GM19239 (cell line): ENCODE measurements around the gene RASL10B.
"Not testable (repeated sequence)": the region's sequence is repeated elsewhere in the genome, so short reads cannot be mapped to it uniquely, and the experiment has no call there.

Experiments
- DNase-seq: peaks from one replicate; pipeline ENCODE4 v3.0.0; 2011; ENCODE audit warnings: low spot score; ENCODE audit not compliant: insufficient read length
- FAIRE-seq: peaks from 2 replicates; lab custom pipeline; 2011; peaks lifted over from hg19 to GRCh38; lab: Jason Lieb, UNC

The RASL10B gene, protein sequence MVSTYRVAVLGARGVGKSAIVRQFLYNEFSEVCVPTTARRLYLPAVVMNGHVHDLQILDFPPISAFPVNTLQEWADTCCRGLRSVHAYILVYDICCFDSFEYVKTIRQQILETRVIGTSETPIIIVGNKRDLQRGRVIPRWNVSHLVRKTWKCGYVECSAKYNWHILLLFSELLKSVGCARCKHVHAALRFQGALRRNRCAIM

DNA sequence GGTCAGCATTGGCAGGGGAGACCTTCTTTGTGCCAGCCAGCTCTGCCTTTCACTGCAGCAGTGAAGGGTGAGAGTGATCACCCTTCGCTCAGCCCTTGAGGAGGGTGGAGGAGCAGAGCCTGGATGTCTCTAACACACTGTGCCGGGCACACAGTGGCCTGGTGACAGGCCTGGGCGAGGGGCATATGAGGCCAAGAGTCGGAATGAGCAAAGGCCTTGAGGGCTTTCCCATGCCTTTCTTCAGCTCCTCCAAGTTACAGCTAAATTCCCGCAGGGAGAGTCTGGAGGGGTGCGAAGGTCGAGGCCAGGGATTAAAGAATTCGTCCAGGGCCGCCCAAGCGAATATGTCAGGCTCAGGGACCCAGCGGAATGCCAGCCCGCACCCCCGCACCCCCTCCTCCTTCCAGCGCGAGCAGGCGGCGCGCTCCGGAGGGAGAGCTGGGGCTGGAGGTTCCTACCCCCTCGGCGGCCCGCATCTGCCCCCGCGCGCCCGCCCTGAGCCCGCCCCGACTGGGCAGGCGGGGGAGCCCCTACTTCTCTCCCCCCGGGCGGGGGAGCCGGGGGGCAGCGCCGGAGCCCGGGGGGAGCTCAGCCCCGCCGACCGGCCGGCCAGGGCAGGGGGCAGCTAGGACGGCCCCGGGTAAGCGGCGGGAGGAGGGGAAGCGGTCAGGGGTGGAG is at the start of gene RASL10B:
TSS of gene RASL10B (plus strand) at position 401 of the 678 bp plus-strand sequence. CDS start 3,546 bp downstream, outside the sequence.
- FAIRE-seq: no peak

GRCh38 chr17:35683591-35683990 is 47.8 kb upstream of the RASL10B start:
- DNase-seq (no peak), FAIRE-seq (no peak)

More for the DNA sequence above, at the start of gene RASL10B:
- DNase-seq: no peak

DNA sequence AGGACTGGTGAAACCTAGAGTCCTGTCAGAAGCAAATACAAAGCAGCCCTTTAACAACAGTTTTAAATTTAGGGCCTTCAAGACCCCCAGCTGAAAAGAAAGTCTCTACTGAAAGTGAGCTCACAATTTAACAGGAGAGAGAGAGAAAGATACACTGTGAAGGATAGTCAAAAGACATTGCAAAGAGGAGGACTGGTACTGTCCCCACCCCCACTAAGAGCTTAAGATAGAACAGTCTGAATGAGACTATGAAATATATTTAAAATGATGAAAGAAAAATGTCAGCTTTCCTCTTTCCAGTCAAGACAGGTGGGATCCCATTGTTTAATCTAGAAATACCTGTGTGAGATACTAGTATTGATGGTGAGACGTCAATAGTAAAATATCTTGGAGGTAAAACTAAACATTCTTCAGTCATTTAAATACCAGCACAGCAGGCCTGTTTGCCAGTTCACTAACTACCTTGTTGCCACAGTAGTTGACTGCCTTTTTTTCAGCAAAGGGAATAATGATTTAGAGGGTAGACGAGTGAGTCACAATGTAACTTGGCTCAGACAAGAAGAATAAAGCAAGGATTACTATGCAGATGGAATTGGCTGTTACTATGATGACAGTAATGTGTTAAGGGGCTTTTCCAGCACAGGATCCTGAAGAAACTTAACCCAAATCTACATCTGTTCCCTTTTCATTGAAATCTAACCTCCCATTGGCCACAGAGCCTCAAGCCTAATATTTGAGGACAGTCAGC is 47.2 kb upstream of the RASL10B start:
- DNase-seq (no peak), FAIRE-seq (no peak)

DNA sequence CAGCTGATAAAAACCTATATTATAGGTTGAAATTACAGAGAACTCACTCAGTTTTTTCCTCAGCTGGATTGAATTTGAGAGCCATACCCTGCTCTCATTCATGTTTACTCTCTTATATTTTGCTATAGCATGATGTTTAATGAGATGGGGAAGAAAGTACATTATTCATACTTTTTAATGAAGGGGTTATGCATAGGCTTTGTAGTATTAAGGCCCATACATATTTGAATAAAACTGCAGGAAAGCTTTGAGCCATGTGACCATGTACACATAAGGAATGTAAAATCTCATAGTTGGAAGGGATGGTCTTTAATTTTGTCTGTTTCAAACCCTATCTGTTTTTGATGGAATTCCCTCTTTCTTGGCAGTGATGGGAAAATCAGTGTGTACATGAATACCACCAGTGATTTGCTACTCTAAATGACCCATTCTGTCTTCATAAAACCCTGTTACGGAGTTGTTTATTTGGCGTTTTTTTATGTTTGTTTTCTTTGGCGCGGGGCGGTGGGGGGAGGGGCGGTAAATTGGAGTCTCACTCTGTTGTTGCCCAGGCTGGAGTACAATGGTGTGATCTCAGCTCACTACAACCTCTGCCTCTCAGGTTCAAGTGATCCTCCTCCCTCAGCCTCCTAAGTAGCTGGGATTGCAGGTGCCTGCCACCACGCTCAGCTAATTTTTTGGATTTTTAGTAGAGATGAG is 38.8 kb upstream of the RASL10B start:
- no peak for FAIRE-seq
- no peak for DNase-seq

- DNase-seq (no peak), FAIRE-seq (no peak)
Observed at GRCh38 chr17:35693662-35694061, 37.8 kb upstream of the RASL10B start.

GRCh38 chr17:35694906-35695305 is 36.5 kb upstream of the RASL10B start:
- DNase-seq: no peak
- FAIRE-seq: no peak

- FAIRE-seq (no peak), DNase-seq (no peak)
Observed at GRCh38 chr17:35695613-35696012, 35.8 kb upstream of the RASL10B start.

- no peak for DNase-seq
- FAIRE-seq: no peak
Observed at GRCh38 chr17:35698800-35699199, 32.6 kb upstream of the RASL10B start.

DNA sequence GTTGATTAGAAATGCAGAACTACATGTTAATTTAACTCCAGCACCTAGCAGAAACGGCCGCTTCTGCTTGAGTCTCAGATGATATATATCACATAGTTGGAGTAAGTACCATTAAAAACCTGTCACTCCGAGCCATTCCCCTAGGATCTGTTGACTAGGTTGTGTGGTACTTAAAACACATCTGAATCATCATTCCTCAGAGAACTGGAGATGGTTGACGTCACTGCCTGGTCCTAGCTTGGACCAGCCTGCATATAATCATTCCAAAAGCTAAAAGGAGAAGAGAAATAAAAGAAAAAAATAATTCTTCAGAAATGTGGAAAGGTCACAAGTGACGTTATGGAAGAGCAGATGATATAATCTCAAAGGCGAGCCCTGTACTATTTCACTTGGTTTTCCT is 31.3 kb upstream of the RASL10B start:
- DNase-seq (no peak), FAIRE-seq (no peak)

GRCh38 chr17:35701491-35701890 is 29.9 kb upstream of the RASL10B start:
- no peak for DNase-seq
- FAIRE-seq: no peak

- FAIRE-seq: not testable (repeated sequence)
Observed at GRCh38 chr17:35703308-35703707, 28.1 kb upstream of the RASL10B start.

GRCh38 chr17:35705230-35705629 is 26.2 kb upstream of the RASL10B start:
- FAIRE-seq (no peak), DNase-seq (no peak)

More at GRCh38 chr17:35703308-35703707, 28.1 kb upstream of the RASL10B start:
- not testable (repeated sequence) for DNase-seq

- DNase-seq (no peak), FAIRE-seq (no peak)
Observed at GRCh38 chr17:35705705-35706104, 25.7 kb upstream of the RASL10B start.

DNA sequence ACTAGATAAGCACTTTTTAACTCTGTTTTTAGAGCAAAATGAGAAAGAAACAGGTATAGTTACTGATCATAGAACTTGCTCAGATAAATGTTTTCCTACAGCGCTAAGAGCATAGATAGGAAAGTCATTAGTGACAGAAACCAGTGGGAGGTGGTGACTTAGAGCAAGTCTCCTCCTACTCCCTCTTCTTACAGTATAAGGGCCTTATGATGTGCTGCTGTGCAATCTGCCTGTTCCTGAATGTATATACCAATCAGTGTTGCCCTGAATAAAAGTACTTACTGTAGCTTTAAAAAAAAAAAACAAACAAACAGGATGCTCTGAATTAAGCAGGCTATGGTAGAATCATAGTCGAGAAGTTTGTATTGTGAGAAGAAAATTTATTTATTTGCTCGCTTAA is 23.3 kb upstream of the RASL10B start:
- no peak for FAIRE-seq
- no peak for DNase-seq

DNA sequence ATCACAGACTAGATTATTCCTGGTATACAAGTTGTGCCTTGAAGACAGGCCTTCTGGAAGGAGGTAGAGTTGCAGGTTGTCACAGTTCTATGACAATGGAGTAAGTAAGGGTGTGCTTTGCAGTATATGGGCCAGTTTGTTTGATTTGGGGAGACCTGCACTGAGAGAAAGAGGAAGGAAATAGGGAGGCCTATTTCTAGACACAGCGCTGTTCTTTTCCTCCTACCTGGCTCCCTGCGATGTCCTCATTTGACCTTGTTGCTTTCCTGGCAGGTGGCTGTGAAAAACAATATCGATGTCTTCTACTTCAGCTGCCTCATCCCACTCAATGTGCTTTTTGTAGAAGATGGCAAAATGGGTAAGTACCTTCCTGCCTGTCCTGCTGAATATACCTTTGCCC is 22.5 kb upstream of the RASL10B start:
- FAIRE-seq (no peak), DNase-seq (no peak)

GRCh38 chr17:35709874-35710273 is 21.6 kb upstream of the RASL10B start:
- FAIRE-seq (no peak), DNase-seq (no peak)

- FAIRE-seq: no peak
Observed at GRCh38 chr17:35710950-35711349, 20.5 kb upstream of the RASL10B start.

GRCh38 chr17:35713069-35713728 is 18.2 kb upstream of the RASL10B start:
- FAIRE-seq (no peak), DNase-seq (no peak)

More at GRCh38 chr17:35710950-35711349, 20.5 kb upstream of the RASL10B start:
- no peak for DNase-seq

GRCh38 chr17:35714988-35715387 is 16.5 kb upstream of the RASL10B start:
- no peak for FAIRE-seq
- no peak for DNase-seq

DNA sequence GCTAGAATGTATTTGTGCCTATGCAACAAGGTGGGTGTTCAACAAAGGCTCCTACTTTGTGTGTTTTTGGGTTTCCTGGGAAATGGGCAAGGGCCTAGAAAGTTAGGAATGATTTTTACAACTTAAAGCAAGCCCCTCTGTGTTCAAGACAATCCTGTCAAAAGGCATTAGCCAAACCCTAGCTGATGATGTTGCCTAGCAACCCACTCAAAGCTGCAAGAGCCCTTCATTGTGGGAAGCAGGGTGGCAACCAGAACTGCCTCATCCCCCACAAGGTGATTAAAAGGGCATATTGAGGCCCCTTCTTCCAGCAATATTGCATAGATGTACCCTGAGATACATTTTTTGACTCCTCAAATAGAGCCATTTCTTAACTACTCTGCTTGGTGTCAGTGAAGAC is 16.0 kb upstream of the RASL10B start:
- DNase-seq (no peak), FAIRE-seq (no peak)
